Measurements from ENCODE around the gene SELENOV.

Gene SELENOV

GRCh38 chr19:39496063-39496462 is 18.9 kb upstream of the SELENOV start:
- DNase-seq, result no peak

GRCh38 chr19:39497701-39497995 is 17.3 kb upstream of the SELENOV start:
- no peak for DNase-seq

- peak; percentile 75 for DNase-seq
These were observed 16.7 kb upstream of the SELENOV start for GRCh38 chr19:39497996-39498797.

- DNase-seq, result peak; percentile 49
These were observed 15.9 kb upstream of the SELENOV start, which contains the start of gene DLL3 for GRCh38 chr19:39498798-39499642. TSS of gene DLL3 (plus strand) at chr19:39498947. CDS start at chr19:39498975, 28 bp downstream.

- no peak for DNase-seq
These were observed 15.0 kb upstream of the SELENOV start for GRCh38 chr19:39499932-39500331.

- DNase-seq, result no peak
These were observed 14.4 kb upstream of the SELENOV start for GRCh38 chr19:39500543-39500942.

- DNase-seq, result no peak
These were observed 13.6 kb upstream of the SELENOV start for GRCh38 chr19:39501340-39501739.

GRCh38 chr19:39502640-39503417 is 12.1 kb upstream of the SELENOV start:
- no peak for DNase-seq

GRCh38 chr19:39506598-39506943 is 8.4 kb upstream of the SELENOV start:
- DNase-seq, result no peak

GRCh38 chr19:39506944-39507714 is 7.8 kb upstream of the SELENOV start:
- peak; percentile 23 for DNase-seq

- DNase-seq, result no peak
These were observed 7.1 kb upstream of the SELENOV start for GRCh38 chr19:39507715-39508364.

- DNase-seq, result no peak
These were observed 6.3 kb upstream of the SELENOV start for GRCh38 chr19:39508629-39509028.

- DNase-seq, result no peak
These were observed 5.7 kb upstream of the SELENOV start for GRCh38 chr19:39509233-39509632.

GRCh38 chr19:39512988-39513387 is 2.0 kb upstream of the SELENOV start:
- DNase-seq, result no peak

GRCh38 chr19:39515551-39516191 is 732 bp downstream of the SELENOV start:
- no peak for DNase-seq

- no peak for DNase-seq
These were observed 1.3 kb downstream of the SELENOV start for GRCh38 chr19:39516270-39516669.

- no peak for DNase-seq
These were observed 2.5 kb downstream of the SELENOV start for GRCh38 chr19:39517432-39517831.

GRCh38 chr19:39518458-39518857 is 3.5 kb downstream of the SELENOV start:
- DNase-seq, result no peak

- DNase-seq, result no peak
These were observed 4.0 kb downstream of the SELENOV start for GRCh38 chr19:39518975-39519374.

- DNase-seq, result no peak
These were observed 5.9 kb downstream of the SELENOV start for GRCh38 chr19:39520541-39521484.
